Progenitor cell of endocrine pancreas (in vitro differentiated cells): ENCODE measurements around the gene ZDHHC3. TPM values are rescaled to one million over a fixed set of nuclear protein-coding genes. Genes with fewer than 3 reads are reported as not detected.
A peak's percentile ranks its signal among the peaks of the same experiment; 100 is the strongest.

ENCODE experiments used
- DNase-seq: peaks from one replicate; pipeline ENCODE4 v3.0.0; 2021; ENCODE audit warnings: low spot score; ENCODE audit not compliant: unreplicated experiment
- H3K27ac Mint-ChIP-seq: 2 replicates; pipeline ENCODE4 v1.8.0; 2021; ENCODE audit warnings: mild to moderate bottlenecking, moderate library complexity, mixed read lengths
- H3K27me3 Mint-ChIP-seq: 2 replicates; pipeline ENCODE4 v1.8.0; 2021; ENCODE audit warnings: mixed read lengths
- H3K36me3 Mint-ChIP-seq: 2 replicates; pipeline ENCODE4 v1.8.0; 2022; ENCODE audit warnings: mixed read lengths; ENCODE audit not compliant: insufficient read depth
- H3K4me1 Mint-ChIP-seq: 2 replicates; pipeline ENCODE4 v1.8.0; 2021; ENCODE audit warnings: low read depth, mixed read lengths
- H3K4me3 Mint-ChIP-seq: 2 replicates; pipeline ENCODE4 v1.8.0; 2021; ENCODE audit warnings: low read depth, mild to moderate bottlenecking, moderate library complexity, mixed read lengths
- H3K9me3 Mint-ChIP-seq: 2 replicates; pipeline ENCODE4 v1.8.0; 2021; ENCODE audit warnings: low read depth, mixed read lengths
- total RNA-seq: library from RNA; stranded (reverse); gene quantifications from 2 replicates; pipeline ENCODE4 v1.2.1, GENCODE V29; 2021
- TF ChIP-seq, protein P1 (sequence below): fragments of 200-600 bp; sonication (generic); IDR thresholded peaks from one replicate; pipeline ENCODE4 v1.5.0; 2021; ENCODE audit warnings: antibody characterized with exemption, mild to moderate bottlenecking; ENCODE audit not compliant: unreplicated experiment

ZDHHC3 gene
- total RNA-seq, 1 donor from 2014 or later = 64.9 TPM

DNA sequence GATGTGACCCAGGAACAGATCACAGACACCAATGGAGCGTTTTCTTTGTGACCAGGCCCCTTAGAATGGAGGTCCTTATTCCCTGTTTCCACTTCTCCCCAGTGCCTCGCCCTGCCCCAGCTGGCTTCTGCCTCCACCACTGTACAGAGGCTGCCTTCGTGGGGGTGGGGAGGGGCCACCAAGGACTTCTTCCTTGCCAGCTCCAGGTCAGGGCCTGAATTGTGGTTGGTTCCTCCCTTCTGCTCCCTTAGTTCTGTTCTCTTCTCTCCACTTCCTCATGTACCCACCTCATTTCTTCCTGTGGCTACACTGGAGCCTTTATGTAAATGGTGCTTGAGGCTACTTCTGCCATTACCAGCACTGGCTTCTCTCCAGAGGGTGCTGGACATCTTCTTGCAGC is 85.1 kb downstream of the ZDHHC3 start:
- Mint-ChIP-seq H3K9me3 (no peaks in the 10 kb centered on the region), H3K27me3 (peaks cover 14% of the 10 kb centered on the region), H3K36me3 (no peaks in the 10 kb centered on the region), H3K4me1 (no peaks in the 10 kb centered on the region), H3K4me3 (no peak overlapping the region), H3K27ac (no peak overlapping the region)
- DNase-seq = no peak
- TF ChIP-seq, protein P1, sequence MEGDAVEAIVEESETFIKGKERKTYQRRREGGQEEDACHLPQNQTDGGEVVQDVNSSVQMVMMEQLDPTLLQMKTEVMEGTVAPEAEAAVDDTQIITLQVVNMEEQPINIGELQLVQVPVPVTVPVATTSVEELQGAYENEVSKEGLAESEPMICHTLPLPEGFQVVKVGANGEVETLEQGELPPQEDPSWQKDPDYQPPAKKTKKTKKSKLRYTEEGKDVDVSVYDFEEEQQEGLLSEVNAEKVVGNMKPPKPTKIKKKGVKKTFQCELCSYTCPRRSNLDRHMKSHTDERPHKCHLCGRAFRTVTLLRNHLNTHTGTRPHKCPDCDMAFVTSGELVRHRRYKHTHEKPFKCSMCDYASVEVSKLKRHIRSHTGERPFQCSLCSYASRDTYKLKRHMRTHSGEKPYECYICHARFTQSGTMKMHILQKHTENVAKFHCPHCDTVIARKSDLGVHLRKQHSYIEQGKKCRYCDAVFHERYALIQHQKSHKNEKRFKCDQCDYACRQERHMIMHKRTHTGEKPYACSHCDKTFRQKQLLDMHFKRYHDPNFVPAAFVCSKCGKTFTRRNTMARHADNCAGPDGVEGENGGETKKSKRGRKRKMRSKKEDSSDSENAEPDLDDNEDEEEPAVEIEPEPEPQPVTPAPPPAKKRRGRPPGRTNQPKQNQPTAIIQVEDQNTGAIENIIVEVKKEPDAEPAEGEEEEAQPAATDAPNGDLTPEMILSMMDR = no peak

DNA sequence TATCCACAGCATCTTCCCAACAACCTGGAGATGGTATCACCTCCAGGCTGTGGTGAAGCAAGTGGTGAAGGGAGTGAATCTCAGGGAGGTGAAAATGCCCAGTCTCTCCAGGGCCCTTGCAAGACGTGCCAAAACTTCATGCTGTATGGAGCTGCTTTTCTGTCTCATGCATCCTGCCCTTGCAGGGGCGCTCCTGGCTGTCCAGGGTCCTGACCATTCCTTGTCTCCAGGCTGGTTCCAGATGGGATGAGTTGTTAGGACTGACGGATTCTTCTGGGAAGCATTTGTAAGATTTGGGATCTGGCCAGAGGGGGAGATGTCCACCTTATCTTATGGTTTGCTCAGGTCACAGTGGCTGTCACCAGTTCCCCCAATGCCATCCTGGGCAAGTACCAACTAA is 85.7 kb downstream of the ZDHHC3 start:
- no peaks in the 10 kb centered on the region for H3K4me1 Mint-ChIP-seq

DNA sequence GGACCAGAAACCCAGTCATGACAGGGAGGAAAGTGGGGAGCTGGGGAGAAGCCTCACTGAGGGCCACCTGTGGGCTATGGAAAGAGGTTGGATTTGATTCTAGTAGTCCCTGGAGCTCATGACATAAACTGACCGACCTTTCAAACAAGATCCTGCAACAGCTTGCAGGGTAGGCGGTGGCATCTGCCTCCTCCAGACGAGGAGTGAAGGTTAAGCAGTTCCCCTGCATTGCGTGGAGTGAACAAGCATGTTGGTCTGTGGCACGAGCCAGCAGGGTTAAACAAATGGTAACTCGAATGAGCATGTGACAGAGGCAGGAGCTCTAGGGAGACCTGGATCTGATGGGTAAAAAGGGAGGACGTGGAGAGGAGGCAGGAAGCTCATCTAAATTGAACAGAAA is 88.9 kb downstream of the ZDHHC3 start:
- no peak for DNase-seq
- H3K9me3 Mint-ChIP-seq = no peaks in the 10 kb centered on the region
- no peaks in the 10 kb centered on the region for H3K4me1 Mint-ChIP-seq
- TF ChIP-seq, protein P1 = no peak
- H3K27me3 Mint-ChIP-seq = peaks cover 16% of the 10 kb centered on the region
- H3K4me3 Mint-ChIP-seq = no peak overlapping the region
- no peaks in the 10 kb centered on the region for H3K36me3 Mint-ChIP-seq
- peak overlapping the region; percentile 75 for H3K27ac Mint-ChIP-seq

More for the DNA sequence above, 85.7 kb downstream of the ZDHHC3 start:
- peaks cover 14% of the 10 kb centered on the region for H3K27me3 Mint-ChIP-seq
- no peak overlapping the region for H3K4me3 Mint-ChIP-seq
- H3K9me3 Mint-ChIP-seq = no peaks in the 10 kb centered on the region
- no peak overlapping the region for H3K27ac Mint-ChIP-seq
- TF ChIP-seq, protein P1 = no peak
- no peaks in the 10 kb centered on the region for H3K36me3 Mint-ChIP-seq
- DNase-seq = no peak

DNA sequence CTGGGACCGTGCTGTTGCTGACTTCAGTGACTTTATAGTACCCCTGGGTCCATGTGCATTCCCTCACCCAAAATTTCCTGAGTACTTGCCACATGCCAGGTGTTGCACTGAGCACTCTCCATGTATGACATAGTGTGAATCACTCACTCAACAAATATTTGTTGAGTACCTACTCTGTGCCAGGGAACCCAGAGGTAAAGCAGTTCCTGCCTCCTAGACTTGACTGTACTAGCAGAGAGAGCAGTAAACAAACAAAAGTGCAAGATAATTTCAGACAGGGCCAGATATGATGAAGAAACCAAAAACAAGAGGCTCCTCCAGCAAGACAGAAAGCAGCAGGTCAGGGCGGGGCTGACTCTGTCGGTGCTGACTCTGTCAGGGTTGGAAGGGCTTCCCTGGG is 89.4 kb downstream of the ZDHHC3 start:
- DNase-seq = no peak
- peaks cover 16% of the 10 kb centered on the region for H3K27me3 Mint-ChIP-seq
- no peaks in the 10 kb centered on the region for H3K9me3 Mint-ChIP-seq
- H3K4me3 Mint-ChIP-seq = no peak overlapping the region
- H3K4me1 Mint-ChIP-seq = no peaks in the 10 kb centered on the region
- no peaks in the 10 kb centered on the region for H3K36me3 Mint-ChIP-seq
- H3K27ac Mint-ChIP-seq = no peak overlapping the region
- TF ChIP-seq, protein P1 = no peak

DNA sequence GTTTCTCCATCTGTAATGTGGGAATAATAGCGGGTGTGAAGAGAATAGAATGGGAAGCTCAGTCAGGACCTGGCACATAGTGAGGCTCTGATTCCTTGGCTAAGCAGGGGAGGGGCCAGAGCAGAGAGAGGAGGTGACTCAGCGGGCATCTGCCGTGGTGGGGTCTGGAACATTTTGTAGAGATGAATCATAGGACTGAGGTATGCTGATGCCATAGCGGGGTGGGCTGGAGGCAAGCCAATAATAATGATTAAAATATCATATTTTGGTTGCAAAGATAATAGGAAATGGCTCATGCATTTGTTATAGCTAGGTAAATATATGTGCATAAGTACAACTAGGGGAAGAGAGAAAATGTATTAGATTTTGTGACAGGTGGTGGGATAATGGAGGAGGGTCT is 90.4 kb downstream of the ZDHHC3 start:
- Mint-ChIP-seq H3K27ac (no peak overlapping the region), H3K4me3 (no peak overlapping the region), H3K9me3 (no peaks in the 10 kb centered on the region), H3K4me1 (no peaks in the 10 kb centered on the region), H3K36me3 (no peaks in the 10 kb centered on the region), H3K27me3 (peaks cover 13% of the 10 kb centered on the region)
- DNase-seq = no peak
- TF ChIP-seq, protein P1 = no peak
